ENCODE data around the gene CLEC4M. TPM values are rescaled to one million over a fixed set of nuclear protein-coding genes. Genes with fewer than 3 reads are reported as not detected.
"Not testable (repeated sequence)": the region's sequence is repeated elsewhere in the genome, so short reads cannot be mapped to it uniquely, and the experiment has no call there.

The CLEC4M gene
- total and polyA plus RNA-seq, 3 donors from 2014 or later, result 9.4 to 14.9 (median 14.5) TPM

- H3K9me3 ChIP-seq, result no peaks in the 10 kb centered on the region
- DNase-seq, result no peak
- 54 to 55% methylated on average over 4 of the region's 4 CpGs for WGBS, 2 donors
These were observed 6.8 kb upstream of the CLEC4M start for GRCh38 chr19:7756258-7756657.

GRCh38 chr19:7757358-7757757, 5.7 kb upstream of the CLEC4M start:
- no peaks in the 10 kb centered on the region for H3K36me3 ChIP-seq (ENCODE audit: low read depth, missing control alignments)
- no peaks in the 10 kb centered on the region for H3K9me3 ChIP-seq
- no peak for DNase-seq
- no peaks in the 10 kb centered on the region for H3K27me3 ChIP-seq
- TF ChIP-seq CTCF (IDR thresholded peaks at IDR 0.05) (no peak), POLR2A (IDR thresholded peaks at IDR 0.05) (no peak)
- no peaks in the 10 kb centered on the region for H3K4me1 ChIP-seq
- intact Hi-C loops (cut with DNase I; ENCODE audit: low total_unique reads), result no loop called here
- whole genome bisulfite sequencing, 2 donors, result 85 to 91% methylated on average over 3 of the region's 3 CpGs
- H3K4me3 ChIP-seq, result no peak overlapping the region
- no peak overlapping the region for H3K27ac ChIP-seq

More at GRCh38 chr19:7756258-7756657, 6.8 kb upstream of the CLEC4M start:
- Histone ChIP-seq H3K27ac (no peak overlapping the region), H3K4me1 (no peaks in the 10 kb centered on the region), H3K36me3 (ENCODE audit: low read depth, missing control alignments) (no peaks in the 10 kb centered on the region), H3K4me3 (no peak overlapping the region), H3K27me3 (no peaks in the 10 kb centered on the region)
- intact Hi-C loops (cut with DNase I; ENCODE audit: low total_unique reads), result no loop called here
- TF ChIP-seq POLR2A (IDR thresholded peaks at IDR 0.05) (no peak), CTCF (IDR thresholded peaks at IDR 0.05) (no peak)

GRCh38 chr19:7759156-7759555, 3.9 kb upstream of the CLEC4M start:
- Histone ChIP-seq H3K4me1 (no peaks in the 10 kb centered on the region), H3K27ac (no peak overlapping the region), H3K36me3 (ENCODE audit: low read depth, missing control alignments) (no peaks in the 10 kb centered on the region), H3K4me3 (no peak overlapping the region), H3K27me3 (no peaks in the 10 kb centered on the region), H3K9me3 (no peaks in the 10 kb centered on the region)
- TF ChIP-seq POLR2A (IDR thresholded peaks at IDR 0.05) (no peak), CTCF (IDR thresholded peaks at IDR 0.05) (no peak)
- no peak for DNase-seq
- intact Hi-C loops (cut with DNase I; ENCODE audit: low total_unique reads), result no loop called here
- 90 to 94% methylated on average over 1 of the region's 1 CpG for WGBS, 2 donors

GRCh38 chr19:7763696-7764095, 653 bp downstream of the CLEC4M start:
- H3K4me1 ChIP-seq, result peaks cover 6% of the 10 kb centered on the region
- 67 to 69% methylated on average over 1 of the region's 1 CpG for WGBS, 2 donors
- no peak overlapping the region for H3K4me3 ChIP-seq
- no peak for TF ChIP-seq POLR2A (IDR thresholded peaks at IDR 0.05)
- TF ChIP-seq CTCF (IDR thresholded peaks at IDR 0.05), result no peak
- H3K27ac ChIP-seq, result no peak overlapping the region
- intact Hi-C loops (cut with DNase I; ENCODE audit: low total_unique reads), result no loop called here
- H3K27me3 ChIP-seq, result no peaks in the 10 kb centered on the region
- no peaks in the 10 kb centered on the region for H3K36me3 ChIP-seq (ENCODE audit: low read depth, missing control alignments)
- DNase-seq, result no peak
- H3K9me3 ChIP-seq, result no peaks in the 10 kb centered on the region

- intact Hi-C loops (cut with DNase I; ENCODE audit: low total_unique reads); H3K27me3 ChIP-seq; H3K4me1 ChIP-seq; H3K4me3 ChIP-seq; H3K36me3 ChIP-seq (ENCODE audit: low read depth, missing control alignments); DNase-seq; H3K9me3 ChIP-seq; H3K27ac ChIP-seq: not testable (repeated sequence)
- 44 to 49% methylated on average over 3 of the region's 3 CpGs for whole genome bisulfite sequencing, 2 donors
These were observed 1.1 kb downstream of the CLEC4M start for GRCh38 chr19:7764157-7764556.

GRCh38 chr19:7765043-7765442, 2.0 kb downstream of the CLEC4M start:
- H3K4me3 ChIP-seq; intact Hi-C loops (cut with DNase I; ENCODE audit: low total_unique reads); DNase-seq; H3K27me3 ChIP-seq; H3K9me3 ChIP-seq; H3K36me3 ChIP-seq (ENCODE audit: low read depth, missing control alignments); H3K4me1 ChIP-seq: not testable (repeated sequence)
- H3K27ac ChIP-seq, result peak overlapping the region in 1 of 2 donors; percentile 66
- 55% methylated on average over 2 of the region's 2 CpGs; no CpG with 5 or more reads in 1 of the 2 donors for WGBS, 2 donors

Measured in testis (tissue), 3 donors.